ENCODE results near the gene MRPS18B. TPM values are rescaled to one million over a fixed set of nuclear protein-coding genes. Genes with fewer than 3 reads are reported as not detected.
"Not testable (repeated sequence)": the region's sequence is repeated elsewhere in the genome, so short reads cannot be mapped to it uniquely, and the experiment has no call there.

The MRPS18B gene
- total and polyA plus RNA-seq, 4 donors, result 40.5 to 61.9 (median 45.8) TPM

DNA sequence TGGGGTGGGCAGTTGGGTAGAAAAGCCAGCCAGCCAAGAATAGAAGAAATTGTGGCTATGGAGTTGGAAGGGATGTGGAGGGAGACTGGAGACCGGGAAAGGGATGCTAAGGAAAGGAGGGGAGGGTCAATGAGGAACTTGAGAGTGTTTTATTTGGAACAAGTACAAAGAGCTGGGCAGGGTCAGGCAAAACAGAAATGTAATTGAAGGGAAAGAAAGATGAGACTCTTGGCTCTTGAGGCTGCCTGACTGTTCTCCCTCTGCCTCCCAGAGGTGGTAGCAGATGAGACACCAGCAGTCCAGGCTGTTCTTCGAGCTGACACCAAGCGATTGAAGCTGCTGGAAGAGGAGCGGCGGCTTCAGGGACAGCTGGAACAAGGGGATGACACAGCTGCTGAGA is 33.7 kb upstream of the MRPS18B start:
- Histone ChIP-seq H3K27me3 (ENCODE audit: control insufficient read depth, insufficient read depth, low read length) (no peaks in the 10 kb centered on the region), H3K4me3 (ENCODE audit: low read depth, low read length) (no peak overlapping the region), H3K4me1 (ENCODE audit: control insufficient read depth, insufficient read depth, low read length) (no peaks in the 10 kb centered on the region), H3K36me3 (ENCODE audit: control insufficient read depth, insufficient read depth, low read length) (peaks cover 95% of the 10 kb centered on the region), H3K9me3 (ENCODE audit: control insufficient read depth, insufficient read depth, low read length) (no peaks in the 10 kb centered on the region), H3K27ac (ENCODE audit: low read depth, low read length) (no peak overlapping the region)
- 89% methylated on average over 3 of the region's 5 CpGs for WGBS (ENCODE audit: insufficient coverage)
- DNase-seq (ENCODE audit: low read depth in 4 of 6, low spot score in 6 of 6), result peak in 1 of 6 donors; percentile 41

DNA sequence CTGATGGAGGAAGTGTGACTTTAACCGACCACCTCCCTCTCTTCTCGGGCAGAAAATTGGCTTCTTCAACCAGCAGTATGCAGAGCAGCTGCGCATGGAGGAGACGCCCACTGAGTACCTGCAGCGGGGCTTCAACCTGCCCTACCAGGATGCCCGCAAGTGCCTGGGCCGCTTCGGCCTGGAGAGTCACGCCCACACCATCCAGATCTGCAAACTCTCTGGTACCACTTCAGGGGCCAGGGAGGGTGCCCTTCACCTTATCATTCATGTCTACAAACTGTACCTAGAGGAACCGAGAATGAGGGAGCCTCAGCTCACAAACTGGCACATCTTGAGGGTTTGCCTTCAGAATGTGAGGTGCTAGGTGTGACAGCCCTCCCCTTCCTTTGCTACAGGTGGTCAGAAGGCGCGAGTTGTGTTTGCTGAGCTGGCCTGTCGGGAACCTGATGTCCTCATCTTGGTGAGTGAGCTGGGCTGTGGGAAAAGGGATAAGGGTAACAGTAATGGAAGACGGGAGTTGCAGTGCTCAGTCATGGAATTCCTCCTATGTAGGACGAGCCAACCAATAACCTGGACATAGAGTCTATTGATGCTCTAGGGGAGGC is 27.8 kb upstream of the MRPS18B start:
- H3K27me3 ChIP-seq (ENCODE audit: control insufficient read depth, insufficient read depth, low read length), result no peaks in the 10 kb centered on the region
- WGBS (ENCODE audit: insufficient coverage), result 92% methylated on average over 10 of the region's 15 CpGs
- peaks cover 87% of the 10 kb centered on the region for H3K36me3 ChIP-seq (ENCODE audit: control insufficient read depth, insufficient read depth, low read length)
- H3K4me1 ChIP-seq (ENCODE audit: control insufficient read depth, insufficient read depth, low read length), result no peaks in the 10 kb centered on the region
- DNase-seq (ENCODE audit: low read depth in 4 of 6, low spot score in 6 of 6), result no peak
- H3K27ac ChIP-seq (ENCODE audit: low read depth, low read length), result no peak overlapping the region
- no peaks in the 10 kb centered on the region for H3K9me3 ChIP-seq (ENCODE audit: control insufficient read depth, insufficient read depth, low read length)
- no peak overlapping the region for H3K4me3 ChIP-seq (ENCODE audit: low read depth, low read length)

DNA sequence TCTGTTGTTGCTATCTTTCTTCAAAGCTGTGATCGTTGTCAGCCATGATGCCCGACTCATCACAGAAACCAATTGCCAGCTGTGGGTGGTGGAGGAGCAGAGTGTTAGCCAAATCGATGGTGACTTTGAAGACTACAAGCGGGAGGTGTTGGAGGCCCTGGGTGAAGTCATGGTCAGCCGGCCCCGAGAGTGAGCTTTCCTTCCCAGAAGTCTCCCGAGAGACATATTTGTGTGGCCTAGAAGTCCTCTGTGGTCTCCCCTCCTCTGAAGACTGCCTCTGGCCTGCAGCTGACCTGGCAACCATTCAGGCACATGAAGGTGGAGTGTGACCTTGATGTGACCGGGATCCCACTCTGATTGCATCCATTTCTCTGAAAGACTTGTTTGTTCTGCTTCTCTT is 27.1 kb upstream of the MRPS18B start:
- Histone ChIP-seq H3K9me3 (ENCODE audit: control insufficient read depth, insufficient read depth, low read length) (no peaks in the 10 kb centered on the region), H3K4me1 (ENCODE audit: control insufficient read depth, insufficient read depth, low read length) (no peaks in the 10 kb centered on the region), H3K4me3 (ENCODE audit: low read depth, low read length) (no peak overlapping the region), H3K36me3 (ENCODE audit: control insufficient read depth, insufficient read depth, low read length) (peaks cover 85% of the 10 kb centered on the region), H3K27ac (ENCODE audit: low read depth, low read length) (no peak overlapping the region), H3K27me3 (ENCODE audit: control insufficient read depth, insufficient read depth, low read length) (no peaks in the 10 kb centered on the region)
- WGBS (ENCODE audit: insufficient coverage), result 89% methylated on average over 7 of the region's 8 CpGs
- DNase-seq (ENCODE audit: low read depth in 4 of 6, low spot score in 6 of 6), result no peak

DNA sequence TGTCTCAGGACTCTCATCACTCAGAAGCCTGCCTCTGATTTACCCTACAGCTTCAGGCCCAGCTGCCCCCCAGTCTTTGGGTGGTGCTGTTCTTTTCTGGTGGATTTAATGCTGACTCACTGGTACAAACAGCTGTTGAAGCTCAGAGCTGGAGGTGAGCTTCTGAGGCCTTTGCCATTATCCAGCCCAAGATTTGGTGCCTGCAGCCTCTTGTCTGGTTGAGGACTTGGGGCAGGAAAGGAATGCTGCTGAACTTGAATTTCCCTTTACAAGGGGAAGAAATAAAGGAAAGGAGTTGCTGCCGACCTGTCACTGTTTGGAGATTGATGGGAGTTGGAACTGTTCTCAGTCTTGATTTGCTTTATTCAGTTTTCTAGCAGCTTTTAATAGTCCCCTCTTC is 26.6 kb upstream of the MRPS18B start:
- H3K4me1 ChIP-seq (ENCODE audit: control insufficient read depth, insufficient read depth, low read length), result no peaks in the 10 kb centered on the region
- no peaks in the 10 kb centered on the region for H3K27me3 ChIP-seq (ENCODE audit: control insufficient read depth, insufficient read depth, low read length)
- DNase-seq (ENCODE audit: low read depth in 4 of 6, low spot score in 6 of 6), result no peak
- no peaks in the 10 kb centered on the region for H3K9me3 ChIP-seq (ENCODE audit: control insufficient read depth, insufficient read depth, low read length)
- no peak overlapping the region for H3K27ac ChIP-seq (ENCODE audit: low read depth, low read length)
- peaks cover 80% of the 10 kb centered on the region for H3K36me3 ChIP-seq (ENCODE audit: control insufficient read depth, insufficient read depth, low read length)
- H3K4me3 ChIP-seq (ENCODE audit: low read depth, low read length), result no peak overlapping the region
- no CpG with 5 or more reads among the region's 1 CpG for WGBS (ENCODE audit: insufficient coverage)

DNA sequence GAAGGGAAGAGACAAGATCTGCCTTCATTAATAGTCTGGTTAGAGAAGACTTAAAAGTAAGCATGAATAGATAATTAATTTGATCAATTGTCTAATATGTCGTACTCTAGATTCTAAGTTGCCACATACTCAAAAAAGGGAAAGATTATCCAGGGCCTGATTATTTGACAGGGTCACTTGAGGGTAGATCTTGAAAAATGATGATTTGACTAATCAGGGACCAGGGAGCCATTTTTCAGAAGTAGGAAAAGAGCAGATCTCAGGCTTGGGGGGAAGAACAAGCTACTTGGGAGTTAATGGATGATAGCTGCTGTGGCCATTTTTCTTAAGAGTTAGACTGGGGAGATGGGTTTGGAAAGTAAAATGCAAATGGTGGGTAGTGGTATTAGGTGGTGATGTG is 25.4 kb upstream of the MRPS18B start:
- WGBS (ENCODE audit: insufficient coverage), result no CpG with 5 or more reads among the region's 1 CpG
- Histone ChIP-seq H3K36me3 (ENCODE audit: control insufficient read depth, insufficient read depth, low read length) (peaks cover 67% of the 10 kb centered on the region), H3K27ac (ENCODE audit: low read depth, low read length) (no peak overlapping the region), H3K4me1 (ENCODE audit: control insufficient read depth, insufficient read depth, low read length) (no peaks in the 10 kb centered on the region), H3K4me3 (ENCODE audit: low read depth, low read length) (no peak overlapping the region), H3K9me3 (ENCODE audit: control insufficient read depth, insufficient read depth, low read length) (no peaks in the 10 kb centered on the region), H3K27me3 (ENCODE audit: control insufficient read depth, insufficient read depth, low read length) (no peaks in the 10 kb centered on the region)
- DNase-seq (ENCODE audit: low read depth in 4 of 6, low spot score in 6 of 6), result no peak

DNA sequence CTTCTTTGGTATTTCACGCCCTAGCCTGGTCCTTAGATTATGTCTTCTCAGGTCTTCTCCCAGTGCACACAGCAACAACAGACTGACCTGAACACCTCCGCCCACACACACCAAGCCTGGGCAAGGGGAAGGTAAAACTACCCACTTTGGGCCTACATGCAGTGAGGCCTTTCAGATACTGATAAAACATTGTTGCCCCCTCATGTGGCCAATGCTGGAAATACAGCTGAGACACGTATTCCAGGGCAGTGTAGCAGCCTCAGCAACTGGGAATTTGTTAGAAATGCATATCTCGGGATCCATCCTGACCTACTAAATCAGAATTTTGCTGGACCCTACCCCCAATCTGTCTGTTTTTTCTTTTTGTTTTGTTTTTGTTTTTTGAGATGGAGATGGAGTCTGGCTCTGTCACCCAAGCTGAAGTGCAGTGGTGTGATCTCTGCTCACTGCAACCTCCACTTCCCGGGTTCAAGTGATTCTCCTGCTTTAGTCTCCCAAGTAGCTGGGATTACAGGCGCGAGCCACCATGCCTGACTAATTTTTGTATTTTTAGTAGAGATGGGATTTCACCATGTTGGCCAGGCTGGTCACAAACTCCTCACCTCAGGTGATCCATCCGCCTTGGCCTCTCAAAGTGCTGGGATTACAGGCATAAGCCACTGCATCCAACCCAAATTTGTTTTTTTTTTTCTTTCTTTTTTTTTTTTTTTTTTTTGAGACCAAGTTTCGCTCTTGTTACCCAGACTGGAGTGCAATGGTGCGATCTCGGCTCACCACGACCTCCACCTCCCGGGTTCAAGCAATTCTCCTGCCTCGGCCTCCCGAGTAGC is 20.1 kb upstream of the MRPS18B start:
- not testable (repeated sequence) for H3K27ac ChIP-seq (ENCODE audit: low read depth, low read length)
- 88% methylated on average over 2 of the region's 15 CpGs for WGBS (ENCODE audit: insufficient coverage)

DNA sequence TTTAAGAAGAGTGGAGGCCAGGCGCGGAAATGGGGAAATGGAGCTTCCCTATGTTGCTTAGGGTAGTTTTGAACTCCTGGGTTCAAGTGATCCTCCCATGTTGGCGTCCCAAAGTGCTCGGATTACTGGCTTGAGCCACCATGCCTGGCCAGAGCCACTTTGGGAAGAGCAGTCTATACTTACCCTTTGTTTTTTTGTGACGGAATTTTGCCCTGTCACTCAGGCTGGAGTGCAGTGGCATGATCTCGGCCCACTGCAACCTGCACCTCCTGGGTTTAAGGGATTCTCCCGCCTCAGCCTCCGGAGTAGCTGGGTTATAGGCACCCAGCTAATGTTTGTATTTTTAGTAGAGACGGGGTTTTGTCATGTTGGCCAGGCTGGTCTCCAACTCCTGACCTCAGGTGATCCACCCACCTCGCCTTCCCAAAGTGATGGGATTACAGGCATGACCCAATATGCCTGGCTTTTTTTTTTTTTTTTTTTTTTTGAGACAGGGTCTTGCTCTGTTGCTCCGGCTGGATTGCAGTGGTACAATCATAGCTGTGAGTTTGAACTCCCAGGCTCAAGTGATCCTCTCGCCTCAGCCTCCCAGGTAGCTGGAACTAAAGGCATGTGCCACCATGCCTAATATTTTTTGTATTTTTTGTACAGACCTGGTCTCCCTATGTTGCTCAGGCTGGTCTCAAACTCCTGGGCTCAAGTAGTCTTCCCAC is 18.6 kb upstream of the MRPS18B start:
- Histone ChIP-seq H3K27ac (ENCODE audit: low read depth, low read length) (no peak overlapping the region), H3K27me3 (ENCODE audit: control insufficient read depth, insufficient read depth, low read length) (no peaks in the 10 kb centered on the region), H3K4me1 (ENCODE audit: control insufficient read depth, insufficient read depth, low read length) (no peaks in the 10 kb centered on the region), H3K36me3 (ENCODE audit: control insufficient read depth, insufficient read depth, low read length) (peaks cover 58% of the 10 kb centered on the region), H3K4me3 (ENCODE audit: low read depth, low read length) (no peak overlapping the region), H3K9me3 (ENCODE audit: control insufficient read depth, insufficient read depth, low read length) (no peaks in the 10 kb centered on the region)
- WGBS (ENCODE audit: insufficient coverage), result 81% methylated on average over 8 of the region's 12 CpGs
- DNase-seq (ENCODE audit: low read depth in 4 of 6, low spot score in 6 of 6), result no peak

More for the DNA sequence above, 20.1 kb upstream of the MRPS18B start:
- H3K36me3 ChIP-seq (ENCODE audit: control insufficient read depth, insufficient read depth, low read length), result peaks cover 50% of the 10 kb centered on the region
- H3K27me3 ChIP-seq (ENCODE audit: control insufficient read depth, insufficient read depth, low read length); H3K4me3 ChIP-seq (ENCODE audit: low read depth, low read length); H3K4me1 ChIP-seq (ENCODE audit: control insufficient read depth, insufficient read depth, low read length); H3K9me3 ChIP-seq (ENCODE audit: control insufficient read depth, insufficient read depth, low read length): not testable (repeated sequence)
- DNase-seq (ENCODE audit: low read depth in 4 of 6, low spot score in 6 of 6), result peak in 4 of 6 donors; percentile 43 to 89 (median 74)

DNA sequence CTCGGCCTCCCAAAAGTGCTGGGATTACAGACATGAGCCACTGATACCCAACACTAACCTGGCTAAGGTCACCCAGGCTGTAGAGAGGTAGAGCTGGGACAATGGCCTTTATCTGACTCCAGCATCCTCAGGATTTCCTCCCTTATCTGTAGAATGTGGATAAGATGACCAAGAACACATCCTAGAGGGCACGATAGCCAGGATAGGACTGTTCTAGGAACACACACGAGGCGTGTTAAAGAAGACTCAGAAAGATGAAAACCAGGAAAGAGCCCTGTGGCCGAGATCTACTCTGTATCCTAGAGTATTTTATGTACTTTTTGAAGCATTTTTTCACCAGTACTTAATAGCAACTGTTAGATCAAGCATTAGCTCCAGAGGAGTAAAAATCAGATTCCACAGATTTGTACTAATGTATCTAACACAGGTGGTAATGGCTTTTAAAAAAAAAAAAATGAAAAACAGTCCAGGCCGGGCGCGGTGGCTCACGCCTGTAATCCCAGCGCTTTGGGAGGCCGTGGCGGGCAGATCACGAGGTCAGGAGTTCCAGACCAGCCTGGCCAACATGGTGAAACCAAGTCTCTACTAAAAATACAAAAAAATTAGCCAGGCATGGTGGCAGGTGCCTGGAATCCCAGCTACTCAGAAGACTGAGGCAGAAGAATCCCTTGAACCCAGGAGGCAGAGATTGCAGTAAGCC is 17.9 kb upstream of the MRPS18B start:
- no peaks in the 10 kb centered on the region for H3K27me3 ChIP-seq (ENCODE audit: control insufficient read depth, insufficient read depth, low read length)
- H3K4me3 ChIP-seq (ENCODE audit: low read depth, low read length), result no peak overlapping the region
- H3K4me1 ChIP-seq (ENCODE audit: control insufficient read depth, insufficient read depth, low read length), result no peaks in the 10 kb centered on the region
- peaks cover 59% of the 10 kb centered on the region for H3K36me3 ChIP-seq (ENCODE audit: control insufficient read depth, insufficient read depth, low read length)
- WGBS (ENCODE audit: insufficient coverage), result 92% methylated on average over 9 of the region's 13 CpGs
- H3K9me3 ChIP-seq (ENCODE audit: control insufficient read depth, insufficient read depth, low read length), result no peaks in the 10 kb centered on the region
- DNase-seq (ENCODE audit: low read depth in 4 of 6, low spot score in 6 of 6), result no peak
- H3K27ac ChIP-seq (ENCODE audit: low read depth, low read length), result no peak overlapping the region

DNA sequence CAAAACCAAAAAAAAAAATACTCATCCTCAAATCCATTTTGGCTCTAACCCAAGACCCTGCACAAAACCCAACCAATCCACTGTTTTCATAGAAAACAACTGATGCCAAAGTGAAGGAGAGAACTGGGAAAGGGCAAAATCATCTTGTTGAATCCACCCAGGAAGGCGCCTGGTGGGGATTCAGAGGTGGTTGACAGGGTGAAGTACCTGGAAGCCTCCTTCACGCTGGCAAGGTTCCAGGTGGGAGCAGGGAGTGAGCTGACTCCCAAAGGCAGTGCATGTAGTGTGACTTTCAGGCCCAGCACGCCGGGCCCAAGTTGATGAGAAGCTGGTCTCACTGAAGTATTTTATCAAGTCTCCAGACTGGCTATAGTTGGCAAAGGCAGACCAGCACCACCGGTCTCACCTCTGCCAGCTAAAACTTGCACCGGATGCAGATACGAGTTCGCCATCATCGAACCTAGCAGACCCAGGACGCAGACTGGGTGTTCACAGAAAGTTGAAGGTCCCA is 17.1 kb upstream of the MRPS18B start:
- peaks cover 61% of the 10 kb centered on the region for H3K36me3 ChIP-seq (ENCODE audit: control insufficient read depth, insufficient read depth, low read length)

More for the DNA sequence above, 17.1 kb upstream of the MRPS18B start:
- WGBS (ENCODE audit: insufficient coverage), result 84% methylated on average over 10 of the region's 10 CpGs
- no peaks in the 10 kb centered on the region for H3K4me1 ChIP-seq (ENCODE audit: control insufficient read depth, insufficient read depth, low read length)
- H3K4me3 ChIP-seq (ENCODE audit: low read depth, low read length), result no peak overlapping the region
- H3K9me3 ChIP-seq (ENCODE audit: control insufficient read depth, insufficient read depth, low read length), result no peaks in the 10 kb centered on the region
- peak in 1 of 6 donors; percentile 40 for DNase-seq (ENCODE audit: low read depth in 4 of 6, low spot score in 6 of 6)
- no peak overlapping the region for H3K27ac ChIP-seq (ENCODE audit: low read depth, low read length)
- H3K27me3 ChIP-seq (ENCODE audit: control insufficient read depth, insufficient read depth, low read length), result no peaks in the 10 kb centered on the region

Data from spinal cord (tissue), 10 donors.